Thyroid gland (tissue), 4 donors: Measurements from ENCODE around the gene KRTAP23-1. TPM values are rescaled to one million over a fixed set of nuclear protein-coding genes. Genes with fewer than 3 reads are reported as not detected.

Experiments
- DNase-seq, 2 donors: peaks; one replicate each; pipeline ENCODE4 v3.0.0-alpha.2; 2019
- H3K27ac ChIP-seq, 3 donors: fragments of 200-600 bp; sonication (generic); 1 replicate in 2 of 3; 2 replicates in 1 of 3; pipeline ENCODE4 v1.5.1; 2016 to 2019; ENCODE audit warnings: mild to moderate bottlenecking in 1 of 3, moderate library complexity in 1 of 3
- H3K27me3 ChIP-seq: fragments of 200-600 bp; sonication (generic); one replicate; pipeline ENCODE4 v1.5.1; 2019
- H3K36me3 ChIP-seq, 2 donors: fragments of 200-600 bp; sonication (generic); one replicate each; pipeline ENCODE4 v1.5.1; 2016 to 2019
- H3K4me1 ChIP-seq, 2 donors: fragments of 200-600 bp; sonication (generic); one replicate each; pipeline ENCODE4 v1.5.1; 2017 to 2019
- H3K4me3 ChIP-seq, 3 donors: fragments of 200-600 bp; sonication (generic); replicated peaks in 1 of 3; 1 replicate in 2 of 3; 2 replicates in 1 of 3; pipeline ENCODE4 v1.5.1; 2016; ENCODE audit warnings: mild to moderate bottlenecking in 1 of 3
- H3K9me3 ChIP-seq: fragments of 200-600 bp; sonication (generic); one replicate; pipeline ENCODE4 v1.5.1; 2017
- CTCF ChIP-seq, 6 experiments: fragments of 200-600 bp in 3 of 6; fragments of 450-650 bp in 3 of 6; sonication (generic) in 3 of 6; IDR thresholded peaks; one replicate each; pipeline ENCODE4 v1.5.1; 2016 to 2019; ENCODE audit warnings: antibody characterized with exemption in 6 of 6, mild to moderate bottlenecking in 2 of 6, inconsistent platforms in 1 of 6, moderate library complexity in 1 of 6
- POLR2A ChIP-seq, 2 donors: fragments of 450-650 bp; IDR thresholded peaks; one replicate each; pipeline ENCODE4 v1.6.1; 2017; ENCODE audit warnings: antibody characterized with exemption in 2 of 2, mild to moderate bottlenecking in 2 of 2, moderate library complexity in 1 of 2
- WGBS, 2 donors: methylation state at CpG; one replicate each; pipeline ENCODE4 v1.1.5; 2017; 5-methylcytosine and 5-hydroxymethylcytosine counted together
- intact Hi-C: fragments of 100-400 bp; cut with DNase I; formaldehyde crosslinking; loops from one replicate; pipeline ENCODE4 v1.15.1; 2023
- total RNA-seq, 4 donors: library from RNA; depleted of rRNA; stranded (reverse); fragments of >200 nt; gene quantifications; one replicate each; pipeline ENCODE4 v1.2.3, GENCODE V29; 2016

The KRTAP23-1 gene
- total RNA-seq, 4 donors from 2014 or later, result not detected

DNA sequence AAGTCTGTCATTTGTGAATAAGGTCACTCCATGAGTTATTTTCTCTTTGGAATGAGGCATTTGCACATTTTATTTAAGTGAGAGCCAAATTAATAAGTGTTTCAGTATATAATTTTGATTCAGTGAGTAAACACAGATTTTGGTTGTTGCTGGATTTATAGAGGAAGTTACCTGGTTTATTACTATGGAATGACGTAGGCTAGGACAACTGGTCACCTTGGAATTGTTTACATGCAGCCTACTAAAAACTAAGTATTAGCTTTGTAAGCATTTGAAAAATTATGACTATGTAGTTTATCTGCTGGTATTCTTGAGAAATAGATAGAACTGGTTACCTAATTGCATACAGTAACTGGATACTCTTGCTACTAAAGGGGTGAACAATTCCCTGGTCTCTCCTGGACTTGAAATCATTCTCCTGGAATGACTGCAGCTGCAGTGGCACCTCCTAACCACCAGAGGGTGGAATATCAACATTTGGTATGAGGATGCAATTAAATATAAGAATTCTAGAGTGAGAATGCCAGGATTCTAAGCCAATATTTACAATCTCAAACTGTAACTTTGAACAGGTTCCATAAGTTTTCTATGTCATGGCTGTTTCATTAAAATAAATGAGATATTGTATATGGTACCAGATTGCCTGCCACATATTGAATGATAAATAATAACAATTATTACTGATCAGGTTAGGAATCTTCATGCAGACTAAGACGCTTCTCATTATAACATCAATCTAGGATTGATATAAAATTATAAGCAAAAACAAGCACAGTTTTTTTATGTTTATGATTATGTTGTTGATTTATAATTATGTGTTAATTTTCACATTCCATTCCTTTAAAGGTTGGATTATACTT is 7.5 kb downstream of the KRTAP23-1 start:
- intact Hi-C loops, result loop anchor here (5.0 kb wide), 1 partner anchor 746 kb away; no protein-coding TSS in a partner anchor

DNA sequence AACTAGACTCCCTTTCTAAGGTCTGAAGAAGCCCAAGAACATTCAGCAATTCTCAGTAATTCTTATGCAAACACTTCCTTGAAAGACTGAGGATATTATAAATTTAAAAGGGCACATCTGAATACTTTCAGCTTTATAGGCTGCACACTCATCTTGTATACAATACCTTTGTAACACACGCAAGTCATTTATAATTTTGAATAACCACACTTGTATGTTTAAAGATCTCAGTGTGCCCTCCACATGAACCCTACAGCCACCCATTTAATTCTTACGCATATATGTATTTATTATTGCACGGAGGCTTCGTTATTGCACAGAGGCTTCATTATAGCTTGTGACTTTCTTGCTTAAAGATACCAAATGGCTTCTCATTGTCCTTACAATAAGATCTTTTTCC is 9.7 kb downstream of the KRTAP23-1 start:
- WGBS, 2 donors, result 92 to 94% methylated on average over 4 of the region's 4 CpGs
- no peaks in the 10 kb centered on the region for H3K36me3 ChIP-seq
- H3K27ac ChIP-seq, result no peak overlapping the region
- intact Hi-C loops, result no loop called here
- H3K4me1 ChIP-seq, result no peaks in the 10 kb centered on the region
- no peak for DNase-seq
- no peaks in the 10 kb centered on the region for H3K27me3 ChIP-seq
- TF ChIP-seq CTCF (IDR thresholded peaks at IDR 0.05), result no peak
- no peak for TF ChIP-seq POLR2A (IDR thresholded peaks at IDR 0.05)
- H3K9me3 ChIP-seq, result no peaks in the 10 kb centered on the region
- no peak overlapping the region for H3K4me3 ChIP-seq

More for the DNA sequence above, 7.5 kb downstream of the KRTAP23-1 start:
- Histone ChIP-seq H3K36me3 (no peaks in the 10 kb centered on the region), H3K27me3 (no peaks in the 10 kb centered on the region), H3K4me3 (no peak overlapping the region), H3K9me3 (no peaks in the 10 kb centered on the region), H3K4me1 (no peaks in the 10 kb centered on the region), H3K27ac (no peak overlapping the region)
- DNase-seq, result peak; percentile 49 to 63
- WGBS, 2 donors, result 95 to 96% methylated on average over 2 of the region's 2 CpGs
- TF ChIP-seq POLR2A (IDR thresholded peaks at IDR 0.05), result no peak
- peak; percentile 65 to 91 (median 74) for TF ChIP-seq CTCF (IDR thresholded peaks at IDR 0.05)

DNA sequence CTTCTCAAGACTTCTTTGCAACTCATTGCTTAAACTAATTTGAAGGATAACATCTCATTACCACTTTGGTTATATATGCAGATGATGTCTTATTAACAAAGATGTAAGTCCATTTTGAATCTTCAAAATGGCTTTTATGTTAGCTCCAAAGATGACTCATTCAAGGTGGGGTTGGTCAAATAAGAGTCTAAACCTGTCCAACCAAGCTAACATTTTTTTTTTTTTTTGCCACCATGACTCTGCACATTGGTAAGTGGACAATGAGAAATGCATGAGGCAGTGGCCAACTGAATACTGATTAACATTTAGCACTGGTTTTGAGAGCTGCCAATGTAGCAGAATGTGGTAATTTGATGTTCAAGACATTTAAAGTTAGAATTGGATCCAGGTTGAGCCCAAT is 10.6 kb downstream of the KRTAP23-1 start:
- no peak overlapping the region for H3K27ac ChIP-seq
- H3K4me1 ChIP-seq, result no peaks in the 10 kb centered on the region
- no peak for DNase-seq
- no peaks in the 10 kb centered on the region for H3K36me3 ChIP-seq
- intact Hi-C loops, result no loop called here
- no peak for TF ChIP-seq POLR2A (IDR thresholded peaks at IDR 0.05)
- no peak for TF ChIP-seq CTCF (IDR thresholded peaks at IDR 0.05)
- no peaks in the 10 kb centered on the region for H3K27me3 ChIP-seq
- H3K4me3 ChIP-seq, result no peak overlapping the region
- H3K9me3 ChIP-seq, result no peaks in the 10 kb centered on the region

DNA sequence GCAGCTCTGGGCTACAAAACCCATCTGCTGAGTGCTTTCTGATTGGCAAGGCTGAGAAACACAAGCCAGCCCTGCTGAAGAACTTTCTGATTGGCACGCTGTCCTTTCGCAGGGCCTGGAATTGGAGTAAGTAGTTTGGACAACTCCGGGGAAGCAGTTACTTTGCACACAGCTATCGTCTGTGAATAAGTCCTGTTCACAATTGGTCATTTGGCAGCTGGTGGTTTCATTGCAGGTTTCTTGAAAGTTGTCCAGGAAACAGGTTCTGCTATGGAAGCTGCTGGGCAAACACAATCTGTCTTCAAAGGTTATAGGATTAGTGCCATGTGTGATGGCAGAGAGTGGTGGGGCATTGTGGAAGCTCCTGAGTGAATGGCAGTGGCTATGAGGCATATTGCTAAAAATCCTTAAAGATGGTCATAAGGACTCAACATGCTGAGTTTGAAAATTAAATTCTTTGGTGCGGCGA is 11.1 kb downstream of the KRTAP23-1 start, which contains the start of gene KRTAP27-1:
TSS of gene KRTAP27-1 (minus strand) at position 419 of the 469 bp plus-strand sequence. CDS start at position 393, 26 bp downstream.
- Histone ChIP-seq H3K36me3 (no peaks in the 10 kb centered on the region), H3K4me1 (no peaks in the 10 kb centered on the region), H3K27me3 (no peaks in the 10 kb centered on the region), H3K27ac (no peak within 1 kb of the TSS), H3K9me3 (no peaks in the 10 kb centered on the region), H3K4me3 (no peak within 1 kb of the TSS)
- intact Hi-C loops, result no loop called here
- no peak for TF ChIP-seq CTCF (IDR thresholded peaks at IDR 0.05)
- no peak for TF ChIP-seq POLR2A (IDR thresholded peaks at IDR 0.05)
- 91 to 100% methylated on average over 5 to 6 of the region's 6 CpGs for WGBS, 2 donors
- DNase-seq, result no peak

- 56 to 57% methylated on average over 2 of the region's 2 CpGs for WGBS, 2 donors
- H3K27me3 ChIP-seq, result no peaks in the 10 kb centered on the region
- H3K4me1 ChIP-seq, result no peaks in the 10 kb centered on the region
- no peaks in the 10 kb centered on the region for H3K9me3 ChIP-seq
- H3K36me3 ChIP-seq, result no peaks in the 10 kb centered on the region
- no peak for DNase-seq
- no peak overlapping the region for H3K4me3 ChIP-seq
- no peak for TF ChIP-seq CTCF (IDR thresholded peaks at IDR 0.05)
- TF ChIP-seq POLR2A (IDR thresholded peaks at IDR 0.05), result no peak
- no peak overlapping the region for H3K27ac ChIP-seq
- intact Hi-C loops, result no loop called here
Measured at GRCh38 chr21:30336596-30336995, 11.8 kb downstream of the KRTAP23-1 start.
